Liver (tissue), 3 donors: ENCODE results near the gene DPF3.

Experiments
- EGR1 ChIP-seq, 2 donors: IDR thresholded peaks; 2 replicates each; pipeline ENCODE4 v1.6.1; 2016 to 2018; ENCODE audit warnings: antibody characterized with exemption in 2 of 2, low read depth in 2 of 2
- HNF4A ChIP-seq, 2 donors: conservative IDR thresholded peaks; 2 replicates each; pipeline ENCODE4 v1.6.1; 2016; ENCODE audit warnings: antibody characterized with exemption in 2 of 2, mild to moderate bottlenecking in 2 of 2
- JUND ChIP-seq, 2 donors: IDR thresholded peaks; 2 replicates each; pipeline ENCODE4 v1.6.1; 2016; ENCODE audit warnings: antibody characterized with exemption in 2 of 2
- SP1 ChIP-seq: IDR thresholded peaks from 2 replicates; pipeline ENCODE4 v1.6.1; 2018; ENCODE audit warnings: antibody characterized with exemption, mild to moderate bottlenecking
- TF ChIP-seq, protein P1 (sequence below): fragments of 150-350 bp; IDR thresholded peaks from 2 replicates; pipeline ENCODE4 v1.5.1; 2017; ENCODE audit warnings: improper control_type of control experiment, low read depth, low read length; ENCODE audit not compliant: missing input control
- TF ChIP-seq, protein P2 (sequence below): IDR thresholded peaks from 2 replicates; pipeline ENCODE4 v1.6.1; 2016; ENCODE audit warnings: antibody characterized with exemption
- TF ChIP-seq, protein P3 (sequence below): IDR thresholded peaks from 2 replicates; pipeline ENCODE4 v1.6.1; 2016; ENCODE audit warnings: antibody characterized with exemption, mild to moderate bottlenecking
- donor health status: healthy.
- donor health status: healthy.

DNA sequence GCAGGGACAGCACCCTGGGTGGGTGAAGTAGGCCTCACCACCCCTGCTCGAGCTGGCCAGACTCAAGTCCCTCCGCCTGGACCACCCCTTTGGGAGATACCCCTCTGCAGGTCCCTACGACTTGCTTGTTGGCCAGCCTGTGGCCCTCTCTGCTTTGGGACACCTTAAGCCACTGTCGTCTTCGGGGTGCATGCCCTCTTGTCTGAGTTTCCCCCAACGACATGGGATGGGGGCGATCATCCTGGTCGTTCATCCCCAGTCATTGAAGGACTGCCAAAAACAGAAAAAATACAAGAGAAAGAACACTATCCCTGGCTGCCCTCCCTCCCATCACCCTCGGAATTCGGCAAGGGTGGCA is 151.1 kb downstream of the DPF3 start:
- TF ChIP-seq, protein P1, sequence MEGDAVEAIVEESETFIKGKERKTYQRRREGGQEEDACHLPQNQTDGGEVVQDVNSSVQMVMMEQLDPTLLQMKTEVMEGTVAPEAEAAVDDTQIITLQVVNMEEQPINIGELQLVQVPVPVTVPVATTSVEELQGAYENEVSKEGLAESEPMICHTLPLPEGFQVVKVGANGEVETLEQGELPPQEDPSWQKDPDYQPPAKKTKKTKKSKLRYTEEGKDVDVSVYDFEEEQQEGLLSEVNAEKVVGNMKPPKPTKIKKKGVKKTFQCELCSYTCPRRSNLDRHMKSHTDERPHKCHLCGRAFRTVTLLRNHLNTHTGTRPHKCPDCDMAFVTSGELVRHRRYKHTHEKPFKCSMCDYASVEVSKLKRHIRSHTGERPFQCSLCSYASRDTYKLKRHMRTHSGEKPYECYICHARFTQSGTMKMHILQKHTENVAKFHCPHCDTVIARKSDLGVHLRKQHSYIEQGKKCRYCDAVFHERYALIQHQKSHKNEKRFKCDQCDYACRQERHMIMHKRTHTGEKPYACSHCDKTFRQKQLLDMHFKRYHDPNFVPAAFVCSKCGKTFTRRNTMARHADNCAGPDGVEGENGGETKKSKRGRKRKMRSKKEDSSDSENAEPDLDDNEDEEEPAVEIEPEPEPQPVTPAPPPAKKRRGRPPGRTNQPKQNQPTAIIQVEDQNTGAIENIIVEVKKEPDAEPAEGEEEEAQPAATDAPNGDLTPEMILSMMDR: no peak
- TF ChIP-seq JUND (IDR thresholded peaks at IDR 0.05): no peak
- no peak for TF ChIP-seq HNF4A (conservative IDR thresholded peaks at IDR 0.05)
- TF ChIP-seq, protein P2, sequence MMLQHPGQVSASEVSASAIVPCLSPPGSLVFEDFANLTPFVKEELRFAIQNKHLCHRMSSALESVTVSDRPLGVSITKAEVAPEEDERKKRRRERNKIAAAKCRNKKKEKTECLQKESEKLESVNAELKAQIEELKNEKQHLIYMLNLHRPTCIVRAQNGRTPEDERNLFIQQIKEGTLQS: no peak
- TF ChIP-seq, protein P3, sequence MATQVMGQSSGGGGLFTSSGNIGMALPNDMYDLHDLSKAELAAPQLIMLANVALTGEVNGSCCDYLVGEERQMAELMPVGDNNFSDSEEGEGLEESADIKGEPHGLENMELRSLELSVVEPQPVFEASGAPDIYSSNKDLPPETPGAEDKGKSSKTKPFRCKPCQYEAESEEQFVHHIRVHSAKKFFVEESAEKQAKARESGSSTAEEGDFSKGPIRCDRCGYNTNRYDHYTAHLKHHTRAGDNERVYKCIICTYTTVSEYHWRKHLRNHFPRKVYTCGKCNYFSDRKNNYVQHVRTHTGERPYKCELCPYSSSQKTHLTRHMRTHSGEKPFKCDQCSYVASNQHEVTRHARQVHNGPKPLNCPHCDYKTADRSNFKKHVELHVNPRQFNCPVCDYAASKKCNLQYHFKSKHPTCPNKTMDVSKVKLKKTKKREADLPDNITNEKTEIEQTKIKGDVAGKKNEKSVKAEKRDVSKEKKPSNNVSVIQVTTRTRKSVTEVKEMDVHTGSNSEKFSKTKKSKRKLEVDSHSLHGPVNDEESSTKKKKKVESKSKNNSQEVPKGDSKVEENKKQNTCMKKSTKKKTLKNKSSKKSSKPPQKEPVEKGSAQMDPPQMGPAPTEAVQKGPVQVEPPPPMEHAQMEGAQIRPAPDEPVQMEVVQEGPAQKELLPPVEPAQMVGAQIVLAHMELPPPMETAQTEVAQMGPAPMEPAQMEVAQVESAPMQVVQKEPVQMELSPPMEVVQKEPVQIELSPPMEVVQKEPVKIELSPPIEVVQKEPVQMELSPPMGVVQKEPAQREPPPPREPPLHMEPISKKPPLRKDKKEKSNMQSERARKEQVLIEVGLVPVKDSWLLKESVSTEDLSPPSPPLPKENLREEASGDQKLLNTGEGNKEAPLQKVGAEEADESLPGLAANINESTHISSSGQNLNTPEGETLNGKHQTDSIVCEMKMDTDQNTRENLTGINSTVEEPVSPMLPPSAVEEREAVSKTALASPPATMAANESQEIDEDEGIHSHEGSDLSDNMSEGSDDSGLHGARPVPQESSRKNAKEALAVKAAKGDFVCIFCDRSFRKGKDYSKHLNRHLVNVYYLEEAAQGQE: no peak
- TF ChIP-seq SP1: no peak
- no peak for TF ChIP-seq EGR1 (IDR thresholded peaks at IDR 0.05; ENCODE audit: low read depth in 2 of 2)
